GM19023 (cell line): ENCODE data around the gene CEACAM18.
"Not testable (repeated sequence)": the region's sequence is repeated elsewhere in the genome, so short reads cannot be mapped to it uniquely, and the experiment has no call there.

ENCODE experiments used
- ATAC-seq: cut with Tn5 transposase; IDR thresholded peaks from one replicate; pipeline ENCODE4 v1.9.1; 2021; ENCODE audit warnings: mild to moderate bottlenecking, moderate library complexity; ENCODE audit not compliant: unreplicated experiment

Gene CEACAM18

GRCh38 chr19:51460164-51460992 lies 18.0 kb upstream of the CEACAM18 start:
- no peak for ATAC-seq

GRCh38 chr19:51461723-51462161 lies 16.6 kb upstream of the CEACAM18 start:
- ATAC-seq, result no peak

GRCh38 chr19:51462276-51462675 lies 16.1 kb upstream of the CEACAM18 start:
- no peak for ATAC-seq

- no peak for ATAC-seq
These were observed 15.7 kb upstream of the CEACAM18 start for GRCh38 chr19:51462681-51463080.

GRCh38 chr19:51463976-51464581 lies 14.3 kb upstream of the CEACAM18 start:
- ATAC-seq, result not testable (repeated sequence)

- ATAC-seq, result no peak
These were observed 11.6 kb upstream of the CEACAM18 start for GRCh38 chr19:51466723-51467122.

- no peak for ATAC-seq
These were observed 10.3 kb upstream of the CEACAM18 start for GRCh38 chr19:51467864-51468544.

GRCh38 chr19:51468545-51468920 lies 9.8 kb upstream of the CEACAM18 start:
- ATAC-seq, result no peak

GRCh38 chr19:51469162-51469561 lies 9.2 kb upstream of the CEACAM18 start:
- ATAC-seq, result no peak

- no peak for ATAC-seq
These were observed 8.7 kb upstream of the CEACAM18 start for GRCh38 chr19:51469629-51470028.

- ATAC-seq, result no peak
These were observed 7.4 kb upstream of the CEACAM18 start for GRCh38 chr19:51470966-51471365.

- ATAC-seq, result no peak
These were observed 6.8 kb upstream of the CEACAM18 start for GRCh38 chr19:51471527-51471926.

GRCh38 chr19:51472607-51473006 lies 5.7 kb upstream of the CEACAM18 start:
- ATAC-seq, result no peak

- ATAC-seq, result no peak
These were observed 5.2 kb upstream of the CEACAM18 start for GRCh38 chr19:51473009-51473707.

GRCh38 chr19:51476164-51476563 lies 2.2 kb upstream of the CEACAM18 start:
- ATAC-seq, result no peak

- no peak for ATAC-seq
These were observed 995 bp upstream of the CEACAM18 start for GRCh38 chr19:51477344-51477743.

- no peak for ATAC-seq
These were observed 1.4 kb downstream of the CEACAM18 start for GRCh38 chr19:51479531-51480331.

- ATAC-seq, result no peak
These were observed 2.3 kb downstream of the CEACAM18 start for GRCh38 chr19:51480590-51480989.

GRCh38 chr19:51485960-51486660 lies 7.8 kb downstream of the CEACAM18 start:
- ATAC-seq, result no peak

GRCh38 chr19:51488491-51488890 lies 10.2 kb downstream of the CEACAM18 start:
- no peak for ATAC-seq
